GM18520 (cell line): Measurements from ENCODE around the gene ATAD1.

Source experiments
- ATAC-seq: cut with Tn5 transposase; IDR thresholded peaks from one replicate; pipeline ENCODE4 v1.9.1; 2021; ENCODE audit not compliant: unreplicated experiment

ATAD1 gene

GRCh38 chr10:87721781-87722180, 96.2 kb downstream of the ATAD1 start:
- no peak for ATAC-seq

DNA sequence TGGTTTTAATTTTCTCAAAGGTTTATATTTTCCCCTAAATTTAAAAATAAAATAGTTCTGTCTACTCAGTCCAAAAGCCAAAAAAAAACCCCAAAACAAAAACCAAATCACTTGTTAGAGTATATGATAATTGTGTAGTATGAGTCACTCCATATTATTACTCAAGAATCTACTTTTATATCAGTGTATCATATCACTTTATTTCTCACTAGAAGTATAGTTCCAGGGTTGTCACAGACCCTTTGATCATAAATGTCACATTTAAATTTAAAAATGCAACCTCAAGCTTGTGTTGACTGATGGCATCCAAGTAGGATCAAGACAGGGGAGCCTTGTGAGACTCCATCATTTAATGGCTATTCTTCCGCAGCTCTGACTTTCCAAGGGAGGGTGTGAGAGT, 97.4 kb downstream of the ATAD1 start:
- no peak for ATAC-seq

DNA sequence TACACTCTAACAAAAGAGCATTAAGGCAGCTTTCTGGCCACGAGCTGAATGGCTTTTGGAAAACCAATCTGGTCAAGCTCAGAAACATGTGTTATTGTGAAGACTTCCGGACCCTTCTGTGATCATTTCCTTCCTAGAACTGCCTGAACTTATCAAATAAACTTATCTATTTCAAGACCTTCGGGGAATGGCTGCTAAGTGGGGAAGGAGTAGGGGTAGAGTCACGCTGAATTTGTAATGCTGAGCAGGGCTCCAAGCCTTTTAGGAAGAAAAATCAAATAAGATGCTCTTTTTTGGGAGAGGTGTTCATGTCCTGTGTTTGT, 101.7 kb downstream of the ATAD1 start:
- ATAC-seq: no peak

DNA sequence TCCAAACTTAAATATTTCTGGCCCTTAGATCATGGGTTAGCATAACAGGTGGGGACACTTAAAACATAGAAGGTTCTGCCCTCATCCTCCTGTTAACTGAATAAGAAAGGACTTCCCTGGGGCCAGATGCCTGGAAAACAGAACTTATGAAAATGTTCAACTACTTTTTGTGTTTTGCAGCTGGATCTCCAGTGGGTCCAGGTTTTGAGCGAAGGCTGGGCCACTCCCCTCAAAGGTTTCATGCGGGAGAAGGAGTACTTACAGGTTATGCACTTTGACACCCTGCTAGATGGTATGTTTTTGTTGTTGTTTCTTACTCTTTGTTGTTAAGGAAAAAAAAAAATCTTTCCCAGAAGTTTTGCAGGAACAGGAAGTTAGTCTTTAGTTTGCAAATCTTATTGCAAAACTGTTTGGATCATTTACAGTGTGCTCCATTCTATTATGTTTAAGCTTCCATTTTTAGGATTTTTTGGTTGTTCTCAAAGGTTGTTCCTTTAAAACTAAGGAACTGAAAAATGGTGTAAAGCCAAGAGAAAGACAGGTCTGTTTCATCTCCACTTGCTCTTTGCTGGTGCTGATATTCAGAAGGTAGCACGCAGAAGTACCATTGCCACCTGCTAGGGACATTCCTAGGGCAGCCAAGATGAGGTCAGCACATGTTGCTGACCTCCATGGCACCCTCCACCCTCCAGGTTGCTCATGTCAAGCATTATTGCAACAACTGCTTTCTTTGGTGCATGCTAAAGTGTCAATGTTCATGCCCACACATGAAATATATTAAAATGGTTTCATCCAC, 102.3 kb downstream of the ATAD1 start:
- no peak for ATAC-seq

GRCh38 chr10:87713707-87714106, 104.3 kb downstream of the ATAD1 start:
- no peak for ATAC-seq

- ATAC-seq: no peak
These were observed 105.0 kb downstream of the ATAD1 start for GRCh38 chr10:87712913-87713616.

DNA sequence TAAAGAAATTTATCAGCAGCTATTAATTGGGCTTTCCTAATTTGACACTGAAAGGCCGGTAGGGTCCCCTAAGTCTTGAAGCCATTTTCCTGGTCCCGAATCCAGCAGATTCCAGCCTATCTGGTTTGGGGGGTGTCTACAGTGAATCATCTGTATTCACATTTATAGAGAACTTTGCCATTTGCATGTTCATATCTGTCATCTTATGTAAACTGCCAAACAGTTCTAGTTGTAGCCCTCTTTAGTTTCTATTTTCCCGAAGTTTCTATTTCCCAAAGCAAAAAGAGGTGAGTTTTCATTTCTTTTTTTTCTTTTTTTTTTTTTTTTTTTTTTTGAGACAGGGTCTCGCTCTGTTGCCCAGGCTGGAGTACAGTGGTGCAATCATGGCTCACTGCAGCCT, 110.8 kb downstream of the ATAD1 start:
- ATAC-seq: no peak

GRCh38 chr10:87706731-87707130, 111.3 kb downstream of the ATAD1 start:
- no peak for ATAC-seq

GRCh38 chr10:87705339-87705738, 112.7 kb downstream of the ATAD1 start:
- no peak for ATAC-seq

GRCh38 chr10:87703771-87704170, 114.3 kb downstream of the ATAD1 start:
- no peak for ATAC-seq

- ATAC-seq: no peak
These were observed 115.1 kb downstream of the ATAD1 start for GRCh38 chr10:87702973-87703294.

DNA sequence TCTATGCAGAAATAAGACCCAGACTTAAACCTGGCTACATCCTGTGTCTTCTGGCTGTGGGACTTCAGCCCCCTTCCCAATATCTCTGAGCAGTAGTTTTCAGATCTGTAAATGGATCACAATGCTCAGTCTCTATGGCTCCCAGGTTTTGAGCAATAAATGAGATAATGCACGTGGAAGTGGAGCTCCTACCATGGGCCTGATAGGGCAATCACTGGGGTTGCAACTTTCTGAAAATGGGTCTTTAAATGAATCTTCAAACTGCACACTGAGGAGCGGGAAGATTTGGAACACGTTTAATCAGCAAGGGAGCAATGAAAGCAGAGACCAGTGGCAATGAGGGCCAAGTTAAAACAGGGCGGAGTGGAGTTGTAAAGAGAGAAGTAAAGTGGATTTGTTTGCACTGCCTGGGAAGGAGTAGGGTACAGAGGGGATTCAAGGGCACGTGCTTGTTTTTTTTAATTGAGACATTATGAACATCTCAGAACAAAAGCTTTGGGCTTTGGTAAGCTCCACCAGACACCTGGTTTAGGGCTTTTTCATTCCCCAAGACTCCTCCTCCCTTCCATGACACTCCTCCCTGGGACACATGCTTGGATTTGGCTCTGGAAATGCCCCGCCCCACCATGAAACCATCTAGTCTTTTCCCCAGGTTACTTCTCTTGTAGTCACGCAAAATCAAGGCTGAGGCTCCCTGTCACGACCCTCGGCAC, 115.6 kb downstream of the ATAD1 start:
- no peak for ATAC-seq
